OCI-LY3 (cell line): ENCODE results near the gene SETD7.

Experiments used
- CTCF ChIP-seq: fragments of 200-600, 300-600 bp; sonication (generic); IDR thresholded peaks from 2 replicates; pipeline ENCODE4 v1.5.1; 2014; ENCODE audit warnings: antibody characterized with exemption, low read length, low read depth
- EZH2phosphoT487 ChIP-seq: fragments of 200-600 bp; shearing (Covaris generic); IDR thresholded peaks from 2 replicates; pipeline ENCODE4 v1.6.1; 2018; ENCODE audit warnings: antibody characterized with exemption, mixed run types, low read depth

DNA sequence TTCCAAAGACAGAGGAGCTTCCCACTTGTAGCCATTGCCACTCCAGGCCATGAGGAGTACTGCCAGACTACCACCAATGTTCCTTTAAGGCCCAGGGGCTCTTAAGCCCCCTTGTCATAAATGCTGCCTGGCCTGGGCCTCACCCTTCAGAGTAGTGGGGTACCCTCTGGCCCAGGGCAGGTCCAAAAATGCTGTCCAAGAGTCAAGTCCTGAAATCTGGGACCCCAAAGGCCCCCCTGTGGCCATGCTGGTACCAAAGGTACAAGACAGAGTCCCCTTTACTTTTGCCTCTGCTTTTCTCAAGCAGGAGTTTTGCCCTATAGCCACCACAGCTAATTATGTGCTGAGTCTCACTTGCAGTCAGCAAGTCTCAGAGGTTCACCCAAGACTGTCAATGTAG lies 85.7 kb downstream of the SETD7 start:
- TF ChIP-seq CTCF (no peak), EZH2phosphoT487 (no peak)
